B cell (primary cell): Measurements from ENCODE around the gene CACNA2D3. TPM values are rescaled to one million over a fixed set of nuclear protein-coding genes. Genes with fewer than 3 reads are reported as not detected.

ENCODE experiments used
- ATAC-seq: fragments of 200-7000 bp; cut with Tn5 transposase; one replicate; pipeline ENCODE4 v1.10.0; 2021; ENCODE audit warnings: low read depth, mild to moderate bottlenecking, moderate number of reproducible peaks, moderate library complexity
- CTCF ChIA-PET: fragments of 350-600 bp; sonication (Branson Sonifier 250); formaldehyde crosslinking; loops from one replicate; lab custom pipeline; 2021; ENCODE audit warnings: antibody characterized with exemption, inconsistent platforms; lab: Charles Lee
- POLR2A ChIA-PET: fragments of 350-600 bp; sonication (Branson Sonifier 250); formaldehyde crosslinking; loops from one replicate; lab custom pipeline; 2021; ENCODE audit warnings: antibody characterized with exemption; lab: Charles Lee
- DNase-seq: peaks from one replicate; pipeline ENCODE4 v3.0.0; 2013
- H2AFZ ChIP-seq: 2 replicates; pipeline ENCODE4 v1.6.1; 2012; ENCODE audit warnings: mild to moderate bottlenecking, low read depth, low read length; ENCODE audit not compliant: insufficient read depth, poor library complexity, severe bottlenecking
- H3K27ac ChIP-seq, 2 donors: 1 replicate in 1 of 2; 2 replicates in 1 of 2; pipeline ENCODE4 v1.5.1; 2012 to 2013; ENCODE audit warnings: low read length in 2 of 2, mild to moderate bottlenecking in 2 of 2, moderate library complexity in 1 of 2
- H3K27me3 ChIP-seq, 4 experiments: fragments of 200-600 bp in 1 of 4; sonication (generic) in 1 of 4; replicated peaks in 1 of 4; 1 replicate in 2 of 4; 2 replicates in 2 of 4; pipeline versions ENCODE4 v1.6.1 to v1.7.0; 2013 to 2016; ENCODE audit warnings: low read length in 3 of 4, mild to moderate bottlenecking in 2 of 4, mixed read lengths in 1 of 4, moderate library complexity in 1 of 4; ENCODE audit not compliant: insufficient read depth in 4 of 4, control insufficient read depth in 3 of 4; ENCODE audit errors: control extremely low read depth in 1 of 4
- H3K36me3 ChIP-seq, 2 experiments: replicated peaks in 1 of 2; 1 replicate in 1 of 2; 2 replicates in 1 of 2; pipeline versions ENCODE4 v1.6.1 to v1.7.1; 2013; ENCODE audit warnings: low read length in 1 of 2; ENCODE audit not compliant: insufficient read depth in 2 of 2, control insufficient read depth in 1 of 2; ENCODE audit errors: control extremely low read depth in 1 of 2, extremely low read depth in 1 of 2
- H3K4me1 ChIP-seq, 2 donors: fragments of 200-600 bp in 1 of 2; sonication (generic) in 1 of 2; 1 replicate in 1 of 2; 2 replicates in 1 of 2; pipeline versions ENCODE4 v1.5.1 to v1.6.1; 2013 to 2017; ENCODE audit warnings: low read length in 2 of 2; ENCODE audit not compliant: control insufficient read depth in 2 of 2, insufficient read depth in 2 of 2
- H3K4me2 ChIP-seq: replicated peaks from 2 replicates; pipeline ENCODE3; 2012; ENCODE audit warnings: mild to moderate bottlenecking, low read depth, low read length; ENCODE audit not compliant: poor library complexity, severe bottlenecking
- H3K4me3 ChIP-seq, 5 experiments: fragments of 200-600 bp in 1 of 5; sonication (generic) in 1 of 5; 1 replicate in 3 of 5; 2 replicates in 2 of 5; pipeline versions ENCODE4 v1.5.1 to v1.7.0; 2011 to 2016; ENCODE audit warnings: low read length in 4 of 5, mild to moderate bottlenecking in 4 of 5, low read depth in 2 of 5, control low read depth in 1 of 5, moderate library complexity in 1 of 5; ENCODE audit not compliant: insufficient read depth in 1 of 5; ENCODE audit errors: control extremely low read depth in 1 of 5, extremely low read depth in 1 of 5
- H3K79me2 ChIP-seq: fragments of 200-600 bp; sonication (generic); one replicate; pipeline ENCODE4 v1.6.0; 2016; ENCODE audit warnings: low read length; ENCODE audit not compliant: control insufficient read depth, insufficient read depth
- H3K9ac ChIP-seq: fragments of 200-600 bp; sonication (generic); 2 replicates; pipeline ENCODE4 v1.6.1; 2017; ENCODE audit warnings: mild to moderate bottlenecking, low read length, moderate library complexity
- H3K9me3 ChIP-seq, 3 donors: one replicate each; pipeline versions ENCODE4 v1.6.1 to v1.7.1; 2013; ENCODE audit warnings: low read length in 2 of 3; ENCODE audit not compliant: control insufficient read depth in 2 of 3, insufficient read depth in 1 of 3; ENCODE audit errors: control extremely low read depth in 1 of 3
- H4K20me1 ChIP-seq: 2 replicates; pipeline ENCODE4 v1.6.0; 2012; ENCODE audit warnings: mild to moderate bottlenecking, low read length; ENCODE audit not compliant: insufficient read depth, control insufficient read depth, poor library complexity, severe bottlenecking
- H3K27ac Mint-ChIP-seq: one replicate; pipeline ENCODE4 v1.8.0; 2021; ENCODE audit warnings: mixed read lengths
- H3K27me3 Mint-ChIP-seq: one replicate; pipeline ENCODE4 v1.8.0; 2021; ENCODE audit warnings: mixed read lengths
- H3K4me1 Mint-ChIP-seq: one replicate; pipeline ENCODE4 v1.8.0; 2021; ENCODE audit warnings: mixed read lengths
- H3K4me3 Mint-ChIP-seq: one replicate; pipeline ENCODE4 v1.8.0; 2021; ENCODE audit warnings: mixed read lengths
- H3K9me3 Mint-ChIP-seq: one replicate; pipeline ENCODE4 v1.8.0; 2022; ENCODE audit warnings: mixed read lengths; ENCODE audit not compliant: insufficient read depth
- EZH2 ChIP-seq: IDR thresholded peaks from 2 replicates; pipeline ENCODE4 v1.6.1; 2012; ENCODE audit warnings: borderline replicate concordance, low read depth, mild to moderate bottlenecking, moderate library complexity, low read length; ENCODE audit not compliant: insufficient read depth, poor library complexity, severe bottlenecking
- WGBS: methylation state at CpG from one replicate; pipeline ENCODE4 v1.1.5; 2013; ENCODE audit warnings: missing lambda C conversion rate; ENCODE audit not compliant: insufficient coverage; 5-methylcytosine and 5-hydroxymethylcytosine counted together
- intact Hi-C: fragments of 100-400 bp; cut with micrococcal nuclease; formaldehyde crosslinking; loops from one replicate; pipeline ENCODE4 v1.10.0; 2022
- polyA plus RNA-seq: library from polyadenylated mRNA; depleted of rRNA; stranded (reverse); fragments of >200 nt; gene quantifications from 2 replicates; pipeline ENCODE4 v1.2.3, GENCODE V29; 2012
- total RNA-seq, 2 donors: library from RNA; stranded (reverse); fragments of 120-200 nt in 1 of 2; gene quantifications; 1 replicate in 1 of 2; 2 replicates in 1 of 2; pipeline versions ENCODE4 v1.2.3 to v1.2.4, GENCODE V29; 2013 to 2022
- TF ChIP-seq, protein P1 (sequence below): fragments of 200-600 bp; IDR thresholded peaks from one replicate; pipeline ENCODE4 v1.8.0; 2022; ENCODE audit warnings: antibody characterized with exemption, mild to moderate bottlenecking

The CACNA2D3 gene
- total and polyA plus RNA-seq, 2 donors (not counting 1 experiment from before 2014, with no cell fraction given): not detected

DNA sequence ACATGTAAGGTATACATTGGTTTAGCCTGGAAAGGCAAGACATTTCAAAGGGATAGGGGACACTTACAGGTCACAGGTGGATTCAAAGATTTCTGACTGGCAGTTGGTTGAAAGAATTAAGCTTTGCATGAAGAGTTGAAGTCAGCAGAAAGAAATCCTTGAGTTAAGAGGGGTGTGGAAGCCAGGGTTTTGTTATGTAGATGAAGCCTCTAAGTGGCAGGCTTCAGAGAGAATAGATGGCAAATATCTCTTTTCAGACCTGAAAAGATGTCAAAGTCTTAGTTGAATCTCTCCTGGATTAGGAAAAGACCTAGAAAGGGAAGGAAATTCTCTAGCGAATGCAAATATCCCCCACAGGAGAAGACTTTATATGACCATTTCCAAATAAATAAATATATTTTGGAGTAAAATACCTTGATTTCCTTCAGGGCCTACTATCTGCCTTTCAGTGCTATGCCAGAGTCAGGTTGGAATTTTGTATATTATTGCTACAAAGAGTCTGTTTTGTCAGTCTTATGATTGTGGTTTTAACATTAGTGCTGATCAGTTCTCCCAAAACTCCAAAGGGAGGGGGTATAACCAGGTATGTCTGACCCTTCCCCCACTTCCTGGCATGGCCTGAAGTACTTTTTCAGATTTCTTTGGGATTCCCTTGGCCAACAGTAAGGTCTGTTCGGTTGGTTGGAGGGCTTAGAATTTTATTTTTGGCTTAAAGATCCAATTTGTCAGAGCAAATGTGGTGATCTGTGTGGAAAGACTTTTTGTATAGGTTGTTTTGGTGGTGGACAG lies 519.1 kb downstream of the CACNA2D3 start:
- CTCF ChIA-PET: no interaction called here
- no peak for TF ChIP-seq EZH2
- TF ChIP-seq, protein P1, sequence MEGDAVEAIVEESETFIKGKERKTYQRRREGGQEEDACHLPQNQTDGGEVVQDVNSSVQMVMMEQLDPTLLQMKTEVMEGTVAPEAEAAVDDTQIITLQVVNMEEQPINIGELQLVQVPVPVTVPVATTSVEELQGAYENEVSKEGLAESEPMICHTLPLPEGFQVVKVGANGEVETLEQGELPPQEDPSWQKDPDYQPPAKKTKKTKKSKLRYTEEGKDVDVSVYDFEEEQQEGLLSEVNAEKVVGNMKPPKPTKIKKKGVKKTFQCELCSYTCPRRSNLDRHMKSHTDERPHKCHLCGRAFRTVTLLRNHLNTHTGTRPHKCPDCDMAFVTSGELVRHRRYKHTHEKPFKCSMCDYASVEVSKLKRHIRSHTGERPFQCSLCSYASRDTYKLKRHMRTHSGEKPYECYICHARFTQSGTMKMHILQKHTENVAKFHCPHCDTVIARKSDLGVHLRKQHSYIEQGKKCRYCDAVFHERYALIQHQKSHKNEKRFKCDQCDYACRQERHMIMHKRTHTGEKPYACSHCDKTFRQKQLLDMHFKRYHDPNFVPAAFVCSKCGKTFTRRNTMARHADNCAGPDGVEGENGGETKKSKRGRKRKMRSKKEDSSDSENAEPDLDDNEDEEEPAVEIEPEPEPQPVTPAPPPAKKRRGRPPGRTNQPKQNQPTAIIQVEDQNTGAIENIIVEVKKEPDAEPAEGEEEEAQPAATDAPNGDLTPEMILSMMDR: no peak
- H3K9me3 Mint-ChIP-seq: peaks cover 3% of the 10 kb centered on the region
- Histone ChIP-seq H3K9me3 (no peaks in the 10 kb centered on the region), H3K4me2 (no peak overlapping the region), H2AFZ (no peak overlapping the region), H3K9ac (no peak overlapping the region), H3K4me3 (no peak overlapping the region), H3K4me1 (no peaks in the 10 kb centered on the region), H3K36me3 (no peaks in the 10 kb centered on the region), H4K20me1 (no peaks in the 10 kb centered on the region), H3K27me3 (no peaks in the 10 kb centered on the region), H3K27ac (no peak overlapping the region), H3K79me2 (no peaks in the 10 kb centered on the region)
- POLR2A ChIA-PET: no interaction called here
- ATAC-seq (no peak), DNase-seq (no peak)
- no peak overlapping the region for H3K27ac Mint-ChIP-seq
- intact Hi-C loops: no loop called here
- no peak overlapping the region for H3K4me3 Mint-ChIP-seq
- WGBS: no CpG with 5 or more reads among the region's 2 CpGs
- H3K4me1 Mint-ChIP-seq: no peaks in the 10 kb centered on the region
- H3K27me3 Mint-ChIP-seq: peaks cover 28% of the 10 kb centered on the region

- no peaks in the 10 kb centered on the region for H3K4me1 ChIP-seq
- H3K36me3 ChIP-seq: no peaks in the 10 kb centered on the region
- H3K9me3 ChIP-seq: no peaks in the 10 kb centered on the region
- Mint-ChIP-seq H3K4me3 (no peak overlapping the region), H3K27me3 (peaks cover 28% of the 10 kb centered on the region), H3K9me3 (peaks cover 3% of the 10 kb centered on the region), H3K27ac (no peak overlapping the region), H3K4me1 (no peaks in the 10 kb centered on the region)
- intact Hi-C loops: no loop called here
- H3K79me2 ChIP-seq: no peaks in the 10 kb centered on the region
- no peak overlapping the region for H3K4me3 ChIP-seq
- no peaks in the 10 kb centered on the region for H4K20me1 ChIP-seq
- DNase-seq: no peak
- no peak overlapping the region for H3K9ac ChIP-seq
- ATAC-seq: no peak
- H2AFZ ChIP-seq: no peak overlapping the region
- 97% methylated on average over 6 of the region's 6 CpGs for WGBS
- ChIA-PET POLR2A (no interaction called here), CTCF (no interaction called here)
- no peaks in the 10 kb centered on the region for H3K27me3 ChIP-seq
- no peak overlapping the region for H3K4me2 ChIP-seq
- H3K27ac ChIP-seq: no peak overlapping the region
- TF ChIP-seq, protein P1: no peak
- no peak for TF ChIP-seq EZH2
Measured at GRCh38 chr3:54642147-54642546, 519.8 kb downstream of the CACNA2D3 start.
